ENCODE data around the gene MAGI2. TPM values are rescaled to one million over a fixed set of nuclear protein-coding genes. Genes with fewer than 3 reads are reported as not detected.

MAGI2 gene
- total RNA-seq, 1 donor from 2014 or later = 11.4 TPM

- peaks cover 28% of the 10 kb centered on the region for H3K27me3 Mint-ChIP-seq
- no peak for DNase-seq (ENCODE audit: low spot score, unreplicated experiment)
- no peaks in the 10 kb centered on the region for H3K9me3 Mint-ChIP-seq (ENCODE audit: low read depth)
- TF ChIP-seq CTCF (IDR thresholded peaks at IDR 0.05; ENCODE audit: unreplicated experiment) = no peak
- no peak overlapping the region for H3K27ac Mint-ChIP-seq
- H3K36me3 Mint-ChIP-seq (ENCODE audit: insufficient read depth) = no peaks in the 10 kb centered on the region
- no peak overlapping the region for H3K4me3 Mint-ChIP-seq (ENCODE audit: low read depth)
- H3K4me1 Mint-ChIP-seq (ENCODE audit: low read depth) = peaks cover 8% of the 10 kb centered on the region
Measured at GRCh38 chr7:78153285-78153684, 1300.2 kb downstream of the MAGI2 start.

GRCh38 chr7:78151229-78151628 lies 1302.2 kb downstream of the MAGI2 start:
- TF ChIP-seq CTCF (IDR thresholded peaks at IDR 0.05; ENCODE audit: unreplicated experiment) = no peak
- Mint-ChIP-seq H3K4me1 (ENCODE audit: low read depth) (peaks cover 8% of the 10 kb centered on the region), H3K4me3 (ENCODE audit: low read depth) (no peak overlapping the region), H3K27me3 (peaks cover 22% of the 10 kb centered on the region), H3K36me3 (ENCODE audit: insufficient read depth) (no peaks in the 10 kb centered on the region), H3K9me3 (ENCODE audit: low read depth) (no peaks in the 10 kb centered on the region), H3K27ac (no peak overlapping the region)
- no peak for DNase-seq (ENCODE audit: low spot score, unreplicated experiment)

- H3K9me3 Mint-ChIP-seq (ENCODE audit: low read depth) = no peaks in the 10 kb centered on the region
Measured at GRCh38 chr7:78149787-78150186, 1303.7 kb downstream of the MAGI2 start.

GRCh38 chr7:78148166-78148894 lies 1305.1 kb downstream of the MAGI2 start:
- no peak for DNase-seq (ENCODE audit: low spot score, unreplicated experiment)
- TF ChIP-seq CTCF (IDR thresholded peaks at IDR 0.05; ENCODE audit: unreplicated experiment) = no peak
- H3K36me3 Mint-ChIP-seq (ENCODE audit: insufficient read depth) = no peaks in the 10 kb centered on the region
- no peak overlapping the region for H3K4me3 Mint-ChIP-seq (ENCODE audit: low read depth)
- peaks cover 11% of the 10 kb centered on the region for H3K27me3 Mint-ChIP-seq
- no peaks in the 10 kb centered on the region for H3K9me3 Mint-ChIP-seq (ENCODE audit: low read depth)
- H3K4me1 Mint-ChIP-seq (ENCODE audit: low read depth) = peaks cover 2% of the 10 kb centered on the region
- H3K27ac Mint-ChIP-seq = no peak overlapping the region

More at GRCh38 chr7:78149787-78150186, 1303.7 kb downstream of the MAGI2 start:
- DNase-seq (ENCODE audit: low spot score, unreplicated experiment) = no peak
- no peak for TF ChIP-seq CTCF (IDR thresholded peaks at IDR 0.05; ENCODE audit: unreplicated experiment)
- no peak overlapping the region for H3K4me3 Mint-ChIP-seq (ENCODE audit: low read depth)
- H3K27me3 Mint-ChIP-seq = peaks cover 17% of the 10 kb centered on the region
- no peaks in the 10 kb centered on the region for H3K36me3 Mint-ChIP-seq (ENCODE audit: insufficient read depth)
- H3K27ac Mint-ChIP-seq = no peak overlapping the region
- peaks cover 8% of the 10 kb centered on the region for H3K4me1 Mint-ChIP-seq (ENCODE audit: low read depth)

GRCh38 chr7:78146546-78146945 lies 1306.9 kb downstream of the MAGI2 start:
- DNase-seq (ENCODE audit: low spot score, unreplicated experiment) = no peak
- no peak overlapping the region for H3K27ac Mint-ChIP-seq
- no peak overlapping the region for H3K4me3 Mint-ChIP-seq (ENCODE audit: low read depth)
- peaks cover 7% of the 10 kb centered on the region for H3K27me3 Mint-ChIP-seq
- H3K9me3 Mint-ChIP-seq (ENCODE audit: low read depth) = no peaks in the 10 kb centered on the region
- H3K36me3 Mint-ChIP-seq (ENCODE audit: insufficient read depth) = no peaks in the 10 kb centered on the region
- no peaks in the 10 kb centered on the region for H3K4me1 Mint-ChIP-seq (ENCODE audit: low read depth)
- TF ChIP-seq CTCF (IDR thresholded peaks at IDR 0.05; ENCODE audit: unreplicated experiment) = no peak
